NCI-H2196 treated with DMSO at 0.1 percent for 48 hours (cell line): ENCODE measurements around the gene KCNIP3.

ENCODE experiments used
- DNase-seq: peaks from one replicate; lab custom pipeline; 2025; ENCODE audit not compliant: unreplicated experiment; lab: John Stamatoyannopoulos, UW

Gene KCNIP3

GRCh38 chr2:95294579-95295250 lies 2.4 kb upstream of the KCNIP3 start:
- no peak for DNase-seq

- no peak for DNase-seq
Observed at GRCh38 chr2:95295376-95295775, 1.8 kb upstream of the KCNIP3 start.

DNA sequence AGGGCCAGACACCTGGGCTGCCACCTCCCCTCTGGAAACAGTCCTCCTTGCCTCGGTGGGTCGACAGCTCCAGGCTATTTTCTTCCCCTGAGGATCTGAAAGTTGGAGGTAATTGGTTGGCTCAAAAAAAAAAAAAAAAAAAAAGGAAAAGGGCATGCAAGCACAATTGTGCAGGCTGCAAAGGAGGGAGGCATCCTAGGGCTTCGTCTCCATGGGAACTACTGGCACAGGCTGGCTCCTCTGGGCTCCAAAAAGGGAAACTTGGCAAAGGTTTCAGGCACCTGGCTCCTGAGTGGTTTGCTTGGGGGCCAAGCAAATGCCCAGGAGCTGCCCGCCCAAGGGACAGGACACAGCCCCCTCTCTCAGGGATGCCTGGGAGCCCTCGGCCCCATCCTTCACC lies 1.1 kb upstream of the KCNIP3 start:
- peak; percentile 86 for DNase-seq

DNA sequence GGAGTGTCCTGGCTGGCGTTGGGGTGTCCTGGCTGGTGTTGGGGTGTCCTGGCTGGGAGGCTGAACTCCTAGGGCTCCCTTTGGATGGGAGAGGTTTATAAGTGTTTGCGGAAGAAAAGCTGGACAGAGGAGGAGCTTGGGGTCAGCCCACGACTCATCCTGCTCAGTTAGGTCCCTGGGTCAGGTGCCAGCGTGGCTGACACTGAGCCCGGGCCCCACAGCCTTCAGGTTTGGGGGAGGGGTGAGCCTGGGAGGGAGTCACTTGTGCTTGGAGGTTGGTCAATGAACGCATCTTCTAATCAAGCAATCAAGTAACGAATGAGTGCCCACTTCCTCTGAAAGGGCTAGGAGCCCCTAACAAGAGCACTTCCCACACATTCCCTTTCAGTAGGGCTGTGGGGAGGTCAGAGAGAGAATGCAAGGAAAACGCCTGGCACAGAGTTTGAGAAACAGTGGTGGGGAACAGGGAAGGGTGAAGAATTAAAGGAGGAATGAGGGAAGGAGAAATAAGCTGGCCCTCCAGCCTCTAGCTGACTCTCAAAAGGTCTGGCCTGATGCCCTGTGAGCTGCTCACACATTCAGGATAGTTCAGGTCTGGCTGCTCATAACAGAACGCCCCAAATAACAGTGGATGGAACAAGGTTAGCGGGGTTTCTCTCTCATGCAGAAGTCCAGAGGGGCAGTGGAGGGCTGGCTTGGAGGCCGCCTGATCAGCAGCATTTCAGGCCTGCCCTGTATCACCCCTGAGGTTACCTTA lies 670 bp downstream of the KCNIP3 start:
- DNase-seq: no peak

- no peak for DNase-seq
Observed at GRCh38 chr2:95298486-95299111, 1.5 kb downstream of the KCNIP3 start.

- DNase-seq: no peak
Observed at GRCh38 chr2:95299961-95300360, 2.8 kb downstream of the KCNIP3 start.

DNA sequence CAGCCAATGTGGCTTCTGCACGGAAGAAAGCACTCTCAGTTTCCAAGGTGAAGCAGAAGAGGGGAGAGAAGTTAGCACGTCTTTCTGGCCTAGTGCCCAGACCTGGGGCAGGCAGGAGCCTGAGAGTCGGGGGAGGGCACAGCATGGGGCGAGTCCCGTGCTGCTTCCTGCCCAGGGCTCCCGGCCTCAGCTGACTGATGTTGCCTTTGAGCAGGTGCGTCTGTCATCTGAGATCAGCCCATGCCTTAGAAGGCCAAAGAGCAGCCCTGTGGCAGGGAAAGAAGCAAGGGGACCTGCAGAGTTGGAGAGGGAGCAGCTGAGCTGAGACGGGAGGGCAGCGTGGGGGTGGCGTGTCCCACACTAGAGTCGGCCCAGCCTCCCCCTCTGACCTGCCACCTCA lies 3.3 kb downstream of the KCNIP3 start:
- peak; percentile 72 for DNase-seq

DNA sequence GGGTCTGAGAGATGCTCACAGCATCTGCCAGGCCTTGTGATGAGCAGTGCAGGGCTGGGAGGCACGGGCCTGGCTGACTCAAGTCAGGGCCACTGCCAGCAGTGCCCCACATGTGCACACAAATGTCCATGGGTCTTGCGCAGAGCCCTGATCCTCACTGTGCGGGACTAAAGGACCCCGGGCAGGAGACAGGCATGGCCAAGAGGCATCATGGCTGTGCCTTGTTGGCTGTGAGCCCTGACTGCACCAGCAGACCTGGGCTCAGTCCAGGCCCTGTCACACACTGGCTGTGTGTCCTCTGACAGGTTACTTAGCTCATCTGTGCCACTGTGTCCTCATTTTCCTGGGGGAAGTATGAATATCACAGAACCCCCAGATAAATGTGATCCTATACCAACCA lies 4.0 kb downstream of the KCNIP3 start:
- no peak for DNase-seq

DNA sequence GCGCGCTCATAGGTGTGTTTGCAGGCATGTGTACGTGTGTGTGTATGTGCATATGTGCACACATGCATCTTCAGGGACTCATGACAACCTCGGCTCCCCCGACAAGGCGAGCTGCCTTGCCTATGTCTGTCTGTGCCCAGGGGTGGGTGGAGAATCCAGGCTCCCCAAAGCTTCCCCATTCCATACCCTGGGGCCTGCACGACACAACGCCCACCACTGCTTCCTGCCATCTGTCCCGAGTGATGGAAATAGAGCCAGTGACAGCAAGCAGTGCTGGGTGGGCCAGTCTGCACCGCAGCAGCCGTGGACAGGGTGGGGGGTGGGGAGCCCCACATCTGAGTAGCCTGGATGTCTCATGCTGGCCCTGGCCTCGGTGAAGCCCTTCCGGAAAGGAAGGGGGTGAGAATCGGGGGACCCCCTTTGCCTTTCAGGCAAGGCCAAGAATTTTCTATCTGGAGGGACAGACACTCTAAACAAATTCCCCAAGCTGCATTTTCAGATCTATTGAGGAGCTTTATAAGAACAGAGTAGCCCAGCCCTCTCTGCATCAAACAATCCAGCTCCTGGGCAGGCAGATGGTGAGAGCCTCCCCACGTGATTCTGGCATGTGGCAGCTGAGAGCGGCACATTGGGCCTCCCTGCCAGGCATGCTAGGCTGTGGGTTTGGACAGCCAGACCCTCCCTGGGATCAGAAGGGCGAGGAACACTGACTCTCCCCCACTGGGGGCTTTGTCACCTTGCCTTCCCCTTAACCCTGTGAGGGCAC lies 4.9 kb downstream of the KCNIP3 start:
- DNase-seq: no peak

- DNase-seq: no peak
Observed at GRCh38 chr2:95303191-95303919, 6.2 kb downstream of the KCNIP3 start.

DNA sequence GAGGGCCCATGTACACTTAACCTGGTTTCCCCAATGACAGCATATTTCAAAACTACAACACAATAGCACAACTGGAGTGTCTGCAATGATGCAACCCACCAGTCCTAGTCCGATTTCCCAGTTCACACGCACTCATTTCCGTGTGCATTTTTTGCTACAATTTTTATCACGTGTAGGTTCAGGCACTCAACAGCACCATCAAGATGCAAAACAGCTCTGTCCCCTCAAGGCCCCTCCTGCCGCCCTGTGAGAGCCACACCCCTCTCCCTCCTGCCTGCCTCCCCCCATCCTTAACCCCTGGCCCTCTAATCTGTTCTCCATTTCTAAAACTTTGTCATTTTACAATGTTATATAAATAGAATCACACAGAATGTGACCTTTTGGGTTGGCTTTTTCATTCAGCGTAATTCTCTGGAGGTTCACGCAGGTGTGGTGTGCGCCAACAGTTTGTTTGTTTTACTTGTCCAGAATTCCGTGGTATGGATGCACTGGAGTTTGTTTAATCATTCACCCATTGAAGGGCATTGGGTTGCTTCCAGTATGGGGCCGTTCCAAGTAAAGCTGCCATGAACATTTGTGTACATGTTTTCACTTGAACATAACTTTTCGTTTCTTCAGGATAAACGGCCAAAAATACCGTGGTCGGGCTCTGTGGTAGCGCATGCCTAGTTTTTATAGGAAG lies 8.4 kb downstream of the KCNIP3 start:
- DNase-seq: no peak

DNA sequence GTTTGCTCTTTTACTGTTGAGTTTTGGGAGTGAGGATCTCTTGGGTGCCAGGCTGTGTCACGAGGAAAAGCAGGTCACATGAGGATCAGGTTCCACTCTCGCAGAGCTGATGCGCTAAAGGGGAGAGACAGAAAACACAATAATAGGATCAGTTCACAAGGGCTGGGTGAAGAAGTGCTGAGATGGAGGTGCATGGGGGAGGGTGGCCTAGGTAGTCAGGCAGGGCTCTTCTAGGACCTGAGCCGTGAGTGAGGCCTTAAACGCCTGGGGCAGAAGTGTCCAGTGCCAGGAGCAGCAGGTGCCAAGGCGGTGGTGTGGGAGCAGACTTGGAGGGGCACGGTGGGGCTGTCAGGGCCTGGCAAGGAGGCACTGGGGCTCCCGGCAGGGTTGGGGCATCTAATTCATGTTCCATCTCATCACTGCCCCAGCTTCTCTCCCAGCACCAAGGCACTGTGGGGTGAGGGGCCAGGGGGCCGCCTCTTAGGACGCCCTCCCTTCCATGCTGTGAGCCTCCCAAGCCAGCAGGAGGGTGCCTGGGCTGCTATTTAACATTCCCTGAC lies 9.3 kb downstream of the KCNIP3 start:
- peak; percentile 22 for DNase-seq

- DNase-seq: no peak
Observed at GRCh38 chr2:95307036-95307435, 9.9 kb downstream of the KCNIP3 start.

DNA sequence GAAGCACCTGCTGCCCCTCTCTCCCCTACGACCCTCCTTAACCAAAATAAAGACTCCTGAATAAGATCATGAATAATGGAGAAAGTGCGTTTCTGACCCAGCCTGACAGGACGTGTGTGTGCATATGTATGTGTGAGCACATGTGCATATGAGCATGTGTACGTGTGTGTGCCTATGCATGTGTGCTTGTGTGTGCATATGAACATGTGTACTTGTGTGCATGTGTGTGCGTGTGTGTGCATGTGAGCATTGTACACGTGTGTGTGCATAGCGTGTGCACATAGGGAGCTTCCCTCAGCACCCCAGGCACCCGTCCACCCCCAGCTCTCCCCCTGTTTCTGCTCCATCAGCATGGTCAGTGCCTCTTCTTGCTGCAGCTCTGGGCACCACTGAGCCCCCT lies 10.7 kb downstream of the KCNIP3 start:
- no peak for DNase-seq

DNA sequence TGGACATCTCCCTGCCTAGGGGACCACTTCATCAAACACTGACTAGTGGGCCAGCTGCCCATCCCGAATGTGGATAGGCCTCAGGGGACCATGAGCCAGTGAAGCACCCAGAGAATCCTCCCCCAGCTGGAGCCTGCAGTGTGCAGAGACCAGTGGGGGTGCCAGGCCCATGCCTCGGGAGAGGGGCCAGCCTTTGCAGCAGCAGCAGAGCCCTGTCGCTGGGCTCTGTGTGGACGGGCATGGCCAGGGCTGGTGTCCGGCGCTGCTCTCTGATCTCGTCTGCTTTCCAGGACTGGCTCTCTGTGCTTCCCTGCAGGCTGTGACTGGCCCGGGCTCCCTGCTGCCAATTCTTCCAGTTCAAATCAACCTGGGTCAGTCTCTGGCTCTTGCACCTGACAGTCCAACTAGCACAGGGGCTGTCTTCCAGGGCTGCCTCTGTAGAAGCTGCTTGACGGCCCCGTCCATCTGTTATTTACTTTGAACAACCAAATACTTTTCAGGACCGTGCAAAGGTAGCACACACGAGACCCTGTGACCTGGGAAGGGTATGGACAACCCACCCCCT lies 11.4 kb downstream of the KCNIP3 start:
- DNase-seq: no peak

DNA sequence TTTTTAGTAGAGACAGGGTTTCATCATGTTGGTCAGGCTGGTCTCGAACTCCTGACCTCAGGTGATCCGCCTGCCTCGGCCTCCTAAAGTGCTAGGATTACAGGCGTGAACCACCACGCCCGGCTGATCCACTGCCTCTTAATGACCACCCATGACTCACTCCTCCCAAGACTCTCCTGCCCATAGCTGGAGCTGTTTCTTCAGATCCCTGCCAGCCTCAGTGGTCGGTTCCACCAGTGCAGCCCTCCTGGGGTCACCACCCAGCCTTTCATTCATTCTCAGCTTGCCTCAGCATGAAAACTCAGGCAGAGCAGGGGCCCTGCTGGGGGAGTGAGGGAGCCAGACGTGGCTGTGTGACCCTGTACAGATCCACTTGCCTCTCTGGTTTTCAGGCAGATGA lies 12.5 kb downstream of the KCNIP3 start:
- DNase-seq: no peak

DNA sequence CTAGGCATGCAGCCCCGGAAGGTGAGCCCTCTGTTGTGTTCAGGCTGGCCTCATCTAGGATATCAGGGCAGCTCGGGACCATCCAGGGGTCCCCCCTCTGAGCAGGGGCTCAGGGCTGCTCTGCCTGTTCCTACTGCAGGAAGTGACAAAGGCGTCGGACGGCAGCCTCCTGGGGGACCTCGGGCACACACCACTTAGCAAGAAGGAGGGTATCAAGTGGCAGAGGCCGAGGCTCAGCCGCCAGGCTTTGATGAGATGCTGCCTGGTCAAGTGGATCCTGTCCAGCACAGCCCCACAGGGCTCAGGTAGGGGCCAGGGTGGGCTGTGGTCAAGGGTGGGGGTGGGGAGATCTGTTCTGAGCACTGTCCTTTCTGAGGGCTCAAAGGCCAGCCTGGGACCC lies 13.1 kb downstream of the KCNIP3 start:
- no peak for DNase-seq

DNA sequence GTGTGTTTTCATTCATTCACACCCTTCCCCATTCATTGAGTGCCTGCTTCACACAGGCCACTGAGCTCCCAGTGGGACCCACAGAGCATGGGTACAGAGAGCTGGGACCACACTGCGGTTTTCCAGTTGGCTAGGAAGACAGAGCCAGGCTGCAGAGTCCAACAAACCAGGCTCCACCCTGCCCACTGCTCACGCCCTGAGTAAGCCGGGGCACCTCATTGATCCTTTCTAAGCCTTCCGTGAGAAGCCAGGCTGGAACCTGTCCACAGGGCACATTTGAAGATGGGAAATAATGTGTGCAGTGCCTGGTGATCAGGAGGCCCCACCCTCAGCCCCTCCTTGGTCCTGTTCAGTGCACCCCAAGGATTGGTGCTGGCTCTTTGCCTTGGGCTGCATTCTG lies 13.5 kb downstream of the KCNIP3 start:
- DNase-seq: no peak

GRCh38 chr2:95311815-95312542 lies 14.8 kb downstream of the KCNIP3 start:
- DNase-seq: no peak
